MM.1S (cell line): Measurements from ENCODE around the gene L3MBTL4.

ENCODE experiments used
- DNase-seq: peaks from one replicate; pipeline ENCODE4 v3.0.0-alpha.2; 2015
- H2AFZ ChIP-seq: fragments of 300-600 bp; sonication (generic); 2 replicates; pipeline ENCODE4 v1.6.0; 2016; ENCODE audit warnings: antibody characterized with exemption, low read length
- H3F3A ChIP-seq: fragments of 300-600 bp; sonication (generic); 2 replicates; pipeline ENCODE4 v1.6.1; 2016; ENCODE audit warnings: mild to moderate bottlenecking, antibody characterized with exemption, low read length, moderate library complexity, mixed read lengths; ENCODE audit not compliant: insufficient read depth
- H3K27ac ChIP-seq: fragments of 300-600 bp; sonication (generic); 2 replicates; pipeline ENCODE4 v1.5.1; 2016; ENCODE audit warnings: mild to moderate bottlenecking, low read length
- H3K27me3 ChIP-seq: fragments of 300-600 bp; sonication (generic); replicated peaks from 2 replicates; pipeline ENCODE4 v1.6.0; 2016; ENCODE audit warnings: low read length; ENCODE audit not compliant: insufficient read depth
- H3K36me3 ChIP-seq: fragments of 300-600 bp; sonication (generic); replicated peaks from 2 replicates; pipeline ENCODE4 v1.6.1; 2016; ENCODE audit warnings: mild to moderate bottlenecking, low read length, mixed read lengths; ENCODE audit not compliant: insufficient read depth
- H3K4me1 ChIP-seq: fragments of 300-600 bp; sonication (generic); 2 replicates; pipeline ENCODE4 v1.6.1; 2016; ENCODE audit warnings: low read length, mixed read lengths
- H3K4me2 ChIP-seq: fragments of 300-600 bp; sonication (generic); 2 replicates; pipeline ENCODE4 v1.6.0; 2016; ENCODE audit warnings: low read depth, low read length
- H3K4me3 ChIP-seq: fragments of 300-600 bp; sonication (generic); 2 replicates; pipeline ENCODE4 v1.5.1; 2016; ENCODE audit warnings: low read length, mixed read lengths
- H3K79me2 ChIP-seq: fragments of 300-600 bp; sonication (generic); 2 replicates; pipeline ENCODE4 v1.6.1; 2016; ENCODE audit warnings: mixed run types, low read length, mixed read lengths
- H3K9ac ChIP-seq: fragments of 300-600 bp; sonication (generic); 2 replicates; pipeline ENCODE4 v1.6.1; 2016; ENCODE audit warnings: low read length, mixed read lengths
- H3K9me2 ChIP-seq: fragments of 300-600 bp; sonication (generic); replicated peaks from 2 replicates; pipeline ENCODE4 v1.6.1; 2016; ENCODE audit warnings: mild to moderate bottlenecking, low read length, mixed read lengths; ENCODE audit not compliant: insufficient read depth
- H3K9me3 ChIP-seq: fragments of 300-600 bp; sonication (generic); replicated peaks from 2 replicates; pipeline ENCODE4 v1.6.1; 2016; ENCODE audit warnings: mild to moderate bottlenecking, low read length, mixed read lengths; ENCODE audit not compliant: insufficient read depth
- H4K20me1 ChIP-seq: fragments of 300-600 bp; sonication (generic); 2 replicates; pipeline ENCODE4 v1.6.1; 2016; ENCODE audit warnings: mild to moderate bottlenecking, low read length, moderate library complexity, mixed read lengths; ENCODE audit not compliant: insufficient read depth
- CTCF ChIP-seq: fragments of 300-600 bp; sonication (generic); IDR thresholded peaks from 2 replicates; pipeline ENCODE4 v1.5.1; 2016; ENCODE audit warnings: antibody characterized with exemption, low read length, mixed read lengths
- EZH2 ChIP-seq: fragments of 300-600 bp; sonication (generic); optimal IDR thresholded peaks from 2 replicates; pipeline ENCODE3; 2017; ENCODE audit warnings: low read depth, mild to moderate bottlenecking, antibody characterized with exemption, low read length, mixed read lengths
- EZH2phosphoT487 ChIP-seq: fragments of 300-600 bp; sonication (generic); IDR thresholded peaks from 2 replicates; pipeline ENCODE4 v1.6.1; 2018; ENCODE audit warnings: antibody characterized with exemption, low read length

L3MBTL4 gene

GRCh38 chr18:6340121-6340520, 74.6 kb downstream of the L3MBTL4 start:
- Histone ChIP-seq H3K27ac (no peak overlapping the region), H3K4me3 (no peak overlapping the region), H3K9me3 (no peaks in the 10 kb centered on the region; the same call in 1 of the 2 replicates), H4K20me1 (no peaks in the 10 kb centered on the region), H3K9ac (no peak overlapping the region), H3K27me3 (no peaks in the 10 kb centered on the region), H2AFZ (no peak overlapping the region), H3K9me2 (no peaks in the 10 kb centered on the region), H3F3A (no peaks in the 10 kb centered on the region), H3K36me3 (no peaks in the 10 kb centered on the region), H3K4me2 (no peak overlapping the region), H3K79me2 (peaks cover 51% of the 10 kb centered on the region), H3K4me1 (no peaks in the 10 kb centered on the region)
- TF ChIP-seq EZH2 = no peak
- no peak for TF ChIP-seq CTCF
- no peak for TF ChIP-seq EZH2phosphoT487
- no peak for DNase-seq

GRCh38 chr18:6336239-6336638, 78.5 kb downstream of the L3MBTL4 start:
- no peaks in the 10 kb centered on the region for H4K20me1 ChIP-seq
- H3K4me2 ChIP-seq = no peak overlapping the region
- H3K27ac ChIP-seq = no peak overlapping the region
- TF ChIP-seq EZH2 = no peak
- no peak for TF ChIP-seq EZH2phosphoT487
- no peak for TF ChIP-seq CTCF
- H3F3A ChIP-seq = no peaks in the 10 kb centered on the region
- no peak overlapping the region for H2AFZ ChIP-seq
- no peak overlapping the region for H3K4me3 ChIP-seq
- DNase-seq = no peak
- H3K9ac ChIP-seq = no peak overlapping the region
- no peaks in the 10 kb centered on the region for H3K9me3 ChIP-seq
- no peaks in the 10 kb centered on the region for H3K4me1 ChIP-seq
- H3K36me3 ChIP-seq = no peaks in the 10 kb centered on the region
- peaks cover 36% of the 10 kb centered on the region for H3K79me2 ChIP-seq
- no peaks in the 10 kb centered on the region for H3K9me2 ChIP-seq
- no peaks in the 10 kb centered on the region for H3K27me3 ChIP-seq

DNA sequence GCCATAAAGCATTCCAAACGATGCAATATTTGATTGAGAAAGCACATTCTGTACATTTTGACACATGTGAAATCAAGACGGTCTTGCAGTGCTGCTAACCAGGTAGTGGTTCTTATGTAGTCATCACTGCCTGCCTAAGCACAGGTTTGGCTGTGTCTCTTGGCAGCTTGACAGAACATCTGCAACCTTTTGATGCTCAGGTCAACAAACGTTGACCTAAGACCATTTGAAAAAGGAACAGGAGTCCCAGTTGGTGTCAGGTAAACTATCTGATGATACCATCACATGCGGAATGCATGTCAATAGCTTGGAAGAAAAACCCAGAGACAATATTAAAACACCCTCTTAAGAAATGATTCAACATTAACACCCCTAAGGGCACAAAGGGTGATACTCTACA, 80.7 kb downstream of the L3MBTL4 start:
- H3K79me2 ChIP-seq = peaks cover 27% of the 10 kb centered on the region
- no peak for TF ChIP-seq CTCF
- no peak for TF ChIP-seq EZH2phosphoT487
- no peak for TF ChIP-seq EZH2
- no peak for DNase-seq

More for the DNA sequence above, 80.7 kb downstream of the L3MBTL4 start:
- Histone ChIP-seq H3K36me3 (no peaks in the 10 kb centered on the region), H3K9ac (no peak overlapping the region), H3K9me2 (no peaks in the 10 kb centered on the region), H3K4me3 (no peak overlapping the region), H3K27ac (no peak overlapping the region), H3K9me3 (no peaks in the 10 kb centered on the region), H3F3A (no peaks in the 10 kb centered on the region), H2AFZ (no peak overlapping the region), H3K27me3 (no peaks in the 10 kb centered on the region), H3K4me2 (no peak overlapping the region), H3K4me1 (no peaks in the 10 kb centered on the region), H4K20me1 (no peaks in the 10 kb centered on the region)
